HG02642 (cell line): ENCODE measurements around the gene TRAF6.
"Not testable (repeated sequence)": the region's sequence is repeated elsewhere in the genome, so short reads cannot be mapped to it uniquely, and the experiment has no call there.

Experiments
- ATAC-seq: cut with Tn5 transposase; IDR thresholded peaks from one replicate; pipeline ENCODE4 v1.9.1; 2021; ENCODE audit warnings: mild to moderate bottlenecking; ENCODE audit not compliant: unreplicated experiment, poor library complexity

TRAF6 gene

GRCh38 chr11:36509694-36510593 is at the start of gene TRAF6:
TRAF6 (minus strand) TSS chr11:36510272; CDS start chr11:36501515, 8,757 bp downstream.
- peak; percentile 97 for ATAC-seq

DNA sequence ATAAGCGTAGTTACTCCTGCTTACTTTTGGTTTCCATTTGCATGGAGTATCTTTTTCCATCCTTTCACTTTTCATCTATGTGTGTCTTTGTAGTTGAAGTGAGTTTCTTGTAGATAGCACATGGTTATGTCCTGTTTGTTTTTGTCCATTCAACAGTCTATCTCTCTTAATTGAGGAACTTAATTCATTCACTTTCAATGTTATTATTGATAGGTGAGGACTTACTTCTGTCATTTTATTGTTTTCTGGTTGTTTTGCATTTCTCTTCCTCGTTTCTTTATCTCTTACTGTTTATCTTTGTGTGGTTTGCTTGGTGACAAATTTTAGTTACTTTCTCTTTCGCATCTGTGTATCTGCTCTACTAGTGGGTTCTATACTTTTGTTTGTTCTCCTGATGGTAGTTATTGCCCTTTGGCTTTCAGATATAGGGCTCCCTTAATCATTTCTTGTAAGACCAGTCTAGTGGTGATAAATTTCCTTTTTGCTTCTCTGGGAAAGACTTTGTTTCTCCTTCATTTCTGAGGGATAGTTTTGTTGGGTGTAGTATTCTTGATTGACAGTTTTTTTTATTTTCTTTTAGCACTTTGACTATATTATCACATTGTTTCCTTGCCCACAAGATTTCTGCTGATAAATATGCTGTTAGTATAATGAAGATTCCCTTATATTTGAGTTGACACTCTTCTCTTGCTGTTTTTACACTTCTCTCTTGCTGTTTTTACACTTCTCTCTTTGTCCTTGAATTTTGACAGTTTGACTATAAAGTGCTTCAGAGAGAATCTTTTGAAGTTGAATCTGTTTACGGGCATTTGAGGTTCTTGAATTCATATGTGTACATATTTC is 48.7 kb upstream of the TRAF6 start:
- ATAC-seq, result peak; percentile 88

- ATAC-seq, result no peak
Observed at GRCh38 chr11:36557991-36558390, 47.9 kb upstream of the TRAF6 start.

DNA sequence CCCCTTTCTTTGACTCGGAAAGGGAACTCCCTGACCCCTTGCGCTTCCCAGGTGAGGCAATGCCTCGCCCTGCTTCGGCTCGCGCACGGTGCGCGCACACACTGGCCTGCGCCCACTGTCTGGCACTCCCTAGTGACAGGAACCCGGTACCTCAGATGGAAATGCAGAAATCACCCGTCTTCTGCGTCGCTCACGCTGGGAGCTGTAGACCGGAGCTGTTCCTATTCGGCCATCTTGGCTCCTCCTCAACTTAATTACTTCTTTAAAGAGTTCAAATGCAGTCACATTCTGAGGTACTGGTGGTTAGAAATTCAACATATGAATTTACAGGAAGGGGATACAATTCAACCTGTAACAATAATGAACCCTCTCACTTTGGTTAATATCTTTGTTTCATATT is 47.3 kb upstream of the TRAF6 start:
- not testable (repeated sequence) for ATAC-seq

DNA sequence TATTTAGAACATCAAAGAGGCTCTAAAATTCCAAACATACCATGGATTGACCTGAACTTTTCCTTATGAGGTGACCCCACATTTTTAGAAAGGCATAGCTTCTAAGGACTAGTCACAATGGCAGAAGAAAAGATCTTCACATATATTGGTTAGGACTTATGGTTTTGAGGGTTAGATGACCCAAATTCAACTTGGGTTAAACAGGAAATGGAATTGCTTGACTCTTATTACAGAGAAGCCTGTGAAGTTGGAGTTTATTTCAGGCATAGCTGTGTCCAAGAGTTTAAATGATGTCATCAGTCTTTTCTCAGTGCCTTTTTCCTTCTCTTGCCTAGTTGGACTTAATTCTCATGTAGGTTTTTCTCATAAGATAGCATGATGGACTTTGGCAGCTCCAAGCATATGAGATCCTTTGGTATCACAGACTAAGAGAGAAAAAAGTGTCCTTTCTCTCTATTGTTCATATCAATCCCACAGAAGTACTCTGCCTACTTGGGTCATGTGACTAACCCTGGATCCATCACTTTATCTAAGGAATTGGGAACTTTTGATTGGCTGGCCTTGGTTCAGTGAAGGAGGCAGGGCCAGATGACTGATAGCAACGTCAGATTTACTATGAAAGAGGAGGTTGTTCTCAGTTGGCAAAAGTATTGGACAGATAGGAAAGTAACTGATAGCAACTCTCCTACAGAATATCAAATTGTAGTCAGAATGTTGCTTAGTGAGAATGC is 40.5 kb upstream of the TRAF6 start:
- no peak for ATAC-seq

DNA sequence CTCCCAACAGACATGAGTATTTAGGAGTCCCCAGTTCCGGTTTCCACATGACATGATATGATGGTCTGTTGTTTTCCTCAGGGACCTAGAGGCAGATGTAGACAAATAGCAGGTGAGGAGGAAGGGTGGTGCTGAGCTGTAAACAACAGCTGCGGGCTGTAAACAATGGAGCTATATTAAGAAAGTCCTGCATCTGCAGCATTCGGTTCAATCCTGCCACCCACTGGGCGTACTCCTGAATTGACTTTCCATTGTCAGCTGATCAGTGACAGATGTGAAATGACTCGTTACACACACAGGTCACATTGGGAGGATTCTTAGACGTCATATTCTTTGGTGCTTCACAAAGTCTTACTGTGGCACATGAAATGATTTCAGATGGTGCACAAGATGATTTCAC is 30.9 kb upstream of the TRAF6 start:
- peak; percentile 99 for ATAC-seq

DNA sequence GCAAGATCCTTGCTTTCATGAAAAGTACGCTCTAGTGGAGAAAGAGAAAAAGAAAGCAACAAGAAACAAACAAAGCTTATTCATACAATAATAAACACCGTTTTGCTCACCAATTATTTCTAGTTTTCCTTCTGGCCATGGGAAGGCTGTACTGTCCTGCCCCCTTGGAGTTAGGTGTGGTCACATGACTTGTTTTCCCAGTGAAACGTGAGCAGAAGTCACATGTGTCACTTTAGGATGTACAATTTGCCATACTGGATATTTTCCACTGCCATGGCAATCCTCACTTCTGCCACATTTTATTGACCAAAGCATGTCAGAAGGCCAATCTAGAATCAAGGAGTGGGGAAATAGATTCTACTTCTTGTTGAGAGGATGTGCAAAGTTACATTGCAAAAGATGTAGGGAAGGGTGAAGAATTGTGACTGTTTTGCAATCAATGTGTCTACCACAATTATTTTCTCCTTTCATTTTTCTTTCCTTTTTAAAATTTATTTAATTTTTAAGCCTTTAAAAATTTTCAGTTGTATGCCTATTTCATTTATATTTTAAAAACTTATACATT is 24.3 kb upstream of the TRAF6 start:
- no peak for ATAC-seq

DNA sequence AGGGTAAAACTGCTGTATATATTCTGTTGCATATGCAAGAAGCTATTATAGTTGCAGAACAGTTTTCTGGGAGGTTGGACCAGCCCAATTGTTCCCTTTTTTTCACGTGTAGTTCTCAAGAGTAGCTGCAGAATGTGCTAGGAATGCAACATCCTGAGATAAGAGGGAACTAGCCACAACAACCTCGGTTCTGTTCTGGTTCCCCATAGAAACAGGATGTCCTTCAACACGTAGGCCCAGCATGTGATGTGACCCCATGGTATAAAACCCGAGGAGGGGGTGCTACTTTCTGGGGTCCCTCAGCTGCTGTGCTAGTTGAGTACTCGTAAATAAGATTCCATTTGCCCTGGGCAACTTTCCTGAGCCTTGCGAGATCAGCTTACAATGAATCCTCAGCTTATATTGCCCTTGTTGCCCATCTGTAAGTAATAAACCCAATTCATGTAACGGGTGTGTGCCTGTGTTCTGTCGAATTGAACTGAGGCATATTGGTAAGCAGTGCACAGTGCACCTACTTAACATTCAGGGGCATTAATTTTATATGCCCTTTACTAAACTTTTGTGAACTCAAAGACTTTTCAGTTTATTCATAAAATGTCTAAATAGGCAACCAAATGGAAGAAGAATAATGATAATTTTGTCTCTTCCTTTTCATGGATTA is 23.0 kb upstream of the TRAF6 start:
- ATAC-seq, result no peak

- ATAC-seq, result no peak
Observed at GRCh38 chr11:36530840-36531239, 20.8 kb upstream of the TRAF6 start.

DNA sequence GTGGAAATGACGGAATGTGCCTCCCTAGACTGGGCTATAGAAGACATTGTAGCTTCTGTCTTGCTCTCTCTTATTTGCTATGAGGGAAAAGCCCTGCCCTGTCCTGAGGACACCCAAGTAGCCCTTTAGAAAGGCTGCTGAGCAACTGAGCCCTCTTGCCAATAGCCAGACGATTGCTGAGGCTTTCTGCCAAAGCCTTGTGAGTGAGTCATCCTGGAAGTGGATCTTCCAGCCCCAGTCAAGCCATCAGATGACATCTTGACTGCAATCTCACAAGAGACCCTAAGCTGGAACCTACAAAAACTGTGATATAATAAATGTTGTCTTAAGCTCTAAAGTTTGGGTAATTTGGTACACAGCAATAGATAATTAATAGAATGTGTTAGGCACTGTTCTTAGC is 3.9 kb upstream of the TRAF6 start:
- no peak for ATAC-seq

- no peak for ATAC-seq
Observed at GRCh38 chr11:36512016-36512415, 1.9 kb upstream of the TRAF6 start.

DNA sequence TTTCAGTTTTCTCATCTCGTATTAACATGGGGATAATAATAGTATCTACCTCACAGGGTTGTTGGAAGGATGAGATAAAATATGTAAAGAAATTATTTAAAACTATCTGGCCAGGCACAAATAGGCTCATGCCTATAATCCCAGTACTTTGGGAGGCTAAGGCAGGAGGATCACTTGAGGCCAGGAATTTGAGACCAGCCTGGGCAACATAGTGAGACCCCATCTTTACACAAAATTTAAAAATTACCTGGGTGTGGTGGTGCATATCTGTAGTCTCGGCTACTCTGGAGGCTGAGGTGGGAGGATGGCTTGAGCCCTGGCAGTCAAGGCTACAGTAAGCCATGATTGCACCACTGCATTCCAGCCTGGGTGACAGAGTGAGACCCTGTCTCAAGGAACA is 990 bp upstream of the TRAF6 start:
- not testable (repeated sequence) for ATAC-seq

GRCh38 chr11:36510594-36510942 is 496 bp upstream of the TRAF6 start:
- no peak for ATAC-seq

GRCh38 chr11:36509201-36509639 is 852 bp downstream of the TRAF6 start:
- ATAC-seq, result peak; percentile 8

GRCh38 chr11:36508743-36509142 is 1.3 kb downstream of the TRAF6 start:
- ATAC-seq, result no peak

DNA sequence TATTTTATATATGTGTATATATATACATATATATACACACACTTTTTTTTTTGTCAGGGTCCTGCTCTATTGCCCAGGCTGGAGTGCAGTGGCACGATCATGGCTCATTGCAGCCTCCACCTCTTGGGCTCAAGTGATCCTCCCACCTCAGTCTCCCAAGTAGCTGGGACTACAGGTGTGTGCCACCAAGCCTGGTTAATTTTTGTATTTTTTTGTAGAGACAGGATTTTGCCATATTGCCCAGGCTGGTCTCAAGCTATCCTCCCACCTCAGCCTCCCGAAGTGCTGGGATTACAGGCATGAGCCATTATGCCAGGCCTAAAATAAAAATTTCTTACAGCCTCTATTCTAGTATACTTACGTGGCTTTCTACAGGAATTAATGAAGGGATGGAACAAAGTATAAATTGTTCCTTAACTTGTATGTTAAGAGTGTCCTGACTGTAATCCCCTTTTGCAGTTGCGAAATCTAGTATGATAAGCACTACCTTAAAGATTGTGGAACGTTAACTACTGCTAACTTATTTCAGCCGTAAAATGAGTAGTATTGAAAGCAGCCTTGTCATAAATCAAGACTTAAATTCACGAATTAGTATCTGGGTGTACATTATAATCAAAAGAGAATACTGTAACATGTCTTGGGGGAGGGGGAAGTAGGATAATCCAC is 2.1 kb downstream of the TRAF6 start:
- no peak for ATAC-seq

GRCh38 chr11:36501236-36501635 is 8.8 kb downstream of the TRAF6 start:
- ATAC-seq, result no peak

- peak; percentile 88 for ATAC-seq
Observed at GRCh38 chr11:36500315-36500721, 9.8 kb downstream of the TRAF6 start.

DNA sequence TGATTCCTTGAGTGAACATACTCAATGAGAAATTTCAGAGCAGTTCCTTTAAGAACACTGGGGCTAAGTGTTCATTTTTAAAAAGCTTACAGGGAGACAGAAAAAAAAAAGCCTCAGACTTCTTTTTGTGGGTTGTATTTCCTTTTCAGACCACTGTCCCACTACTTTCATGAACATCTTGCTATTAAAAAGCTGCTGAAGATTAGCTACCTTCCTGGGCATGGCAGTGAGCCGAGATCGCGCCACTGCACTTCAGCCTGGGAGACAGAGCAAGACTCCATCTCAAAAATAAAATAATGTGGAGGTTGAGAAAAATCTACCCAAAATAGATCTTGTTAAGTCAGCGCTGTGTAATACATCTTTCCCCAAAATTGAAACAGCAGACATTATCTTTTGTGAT is 10.8 kb downstream of the TRAF6 start:
- no peak for ATAC-seq
